ENCODE data around the gene RGS3.

DNA sequence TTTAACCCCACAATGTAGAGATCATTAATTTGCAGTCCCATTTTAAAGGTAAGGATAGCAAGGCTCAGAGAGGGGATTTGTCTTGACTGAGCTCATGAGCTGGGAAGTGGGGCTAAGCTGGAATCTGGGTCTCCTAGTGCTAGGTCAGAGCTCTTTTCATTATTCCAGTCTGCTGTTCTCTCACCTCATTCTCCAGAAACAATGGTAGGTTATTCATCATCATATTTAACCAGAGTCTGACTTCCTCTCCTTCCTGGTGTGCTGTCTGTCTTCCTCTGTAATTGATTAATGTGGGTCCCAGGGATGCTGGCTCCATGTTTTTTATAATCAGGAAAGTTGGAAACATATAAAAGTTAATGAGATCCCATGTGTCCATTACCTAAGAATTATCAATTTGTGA lies 32.3 kb upstream of the RGS3 start:
- TF ChIP-seq, protein P1, sequence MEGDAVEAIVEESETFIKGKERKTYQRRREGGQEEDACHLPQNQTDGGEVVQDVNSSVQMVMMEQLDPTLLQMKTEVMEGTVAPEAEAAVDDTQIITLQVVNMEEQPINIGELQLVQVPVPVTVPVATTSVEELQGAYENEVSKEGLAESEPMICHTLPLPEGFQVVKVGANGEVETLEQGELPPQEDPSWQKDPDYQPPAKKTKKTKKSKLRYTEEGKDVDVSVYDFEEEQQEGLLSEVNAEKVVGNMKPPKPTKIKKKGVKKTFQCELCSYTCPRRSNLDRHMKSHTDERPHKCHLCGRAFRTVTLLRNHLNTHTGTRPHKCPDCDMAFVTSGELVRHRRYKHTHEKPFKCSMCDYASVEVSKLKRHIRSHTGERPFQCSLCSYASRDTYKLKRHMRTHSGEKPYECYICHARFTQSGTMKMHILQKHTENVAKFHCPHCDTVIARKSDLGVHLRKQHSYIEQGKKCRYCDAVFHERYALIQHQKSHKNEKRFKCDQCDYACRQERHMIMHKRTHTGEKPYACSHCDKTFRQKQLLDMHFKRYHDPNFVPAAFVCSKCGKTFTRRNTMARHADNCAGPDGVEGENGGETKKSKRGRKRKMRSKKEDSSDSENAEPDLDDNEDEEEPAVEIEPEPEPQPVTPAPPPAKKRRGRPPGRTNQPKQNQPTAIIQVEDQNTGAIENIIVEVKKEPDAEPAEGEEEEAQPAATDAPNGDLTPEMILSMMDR (IDR thresholded peaks at IDR 0.05 in 4 of 5, conservative IDR thresholded peaks at IDR 0.05 in 1 of 5) = no peak
- TF ChIP-seq POLR2A (IDR thresholded peaks at IDR 0.05) = no peak

Data from gastrocnemius medialis (tissue), 4 donors.